Uterus (tissue), 2 donors: ENCODE measurements around the gene PDE3B.

Source experiments
- POLR2A ChIP-seq, 2 donors: fragments of 450-650 bp; IDR thresholded peaks; one replicate each; pipeline ENCODE4 v1.6.1; 2016; ENCODE audit warnings: antibody characterized with exemption in 2 of 2, mild to moderate bottlenecking in 1 of 2, moderate library complexity in 1 of 2
- TF ChIP-seq, protein P1 (sequence below), 4 experiments: fragments of 200-600 bp in 2 of 4; fragments of 450-650 bp in 2 of 4; sonication (generic) in 2 of 4; IDR thresholded peaks; one replicate each; pipeline ENCODE4 v1.5.1; 2016 to 2019; ENCODE audit warnings: antibody characterized with exemption in 4 of 4, mild to moderate bottlenecking in 2 of 4, moderate library complexity in 1 of 4

DNA sequence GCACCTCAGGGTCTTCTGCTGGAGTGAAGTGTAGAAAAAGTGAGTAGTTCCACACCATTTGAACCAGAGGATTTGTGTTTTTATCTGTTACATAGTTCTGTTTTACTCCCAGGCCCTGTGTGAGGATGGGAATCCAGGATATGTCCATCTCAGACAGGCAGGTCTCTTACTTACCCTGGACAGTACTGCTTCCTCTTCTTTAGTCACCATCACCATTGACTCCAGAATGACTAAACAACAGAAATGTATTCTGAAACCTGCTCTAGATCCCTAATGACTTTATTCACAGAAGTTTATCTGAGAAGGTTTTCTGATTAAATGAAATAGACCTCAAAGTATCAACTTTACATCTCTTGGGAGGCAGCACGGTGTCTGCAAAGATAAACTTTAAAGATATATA, 214.8 kb downstream of the PDE3B start:
- TF ChIP-seq, protein P1, sequence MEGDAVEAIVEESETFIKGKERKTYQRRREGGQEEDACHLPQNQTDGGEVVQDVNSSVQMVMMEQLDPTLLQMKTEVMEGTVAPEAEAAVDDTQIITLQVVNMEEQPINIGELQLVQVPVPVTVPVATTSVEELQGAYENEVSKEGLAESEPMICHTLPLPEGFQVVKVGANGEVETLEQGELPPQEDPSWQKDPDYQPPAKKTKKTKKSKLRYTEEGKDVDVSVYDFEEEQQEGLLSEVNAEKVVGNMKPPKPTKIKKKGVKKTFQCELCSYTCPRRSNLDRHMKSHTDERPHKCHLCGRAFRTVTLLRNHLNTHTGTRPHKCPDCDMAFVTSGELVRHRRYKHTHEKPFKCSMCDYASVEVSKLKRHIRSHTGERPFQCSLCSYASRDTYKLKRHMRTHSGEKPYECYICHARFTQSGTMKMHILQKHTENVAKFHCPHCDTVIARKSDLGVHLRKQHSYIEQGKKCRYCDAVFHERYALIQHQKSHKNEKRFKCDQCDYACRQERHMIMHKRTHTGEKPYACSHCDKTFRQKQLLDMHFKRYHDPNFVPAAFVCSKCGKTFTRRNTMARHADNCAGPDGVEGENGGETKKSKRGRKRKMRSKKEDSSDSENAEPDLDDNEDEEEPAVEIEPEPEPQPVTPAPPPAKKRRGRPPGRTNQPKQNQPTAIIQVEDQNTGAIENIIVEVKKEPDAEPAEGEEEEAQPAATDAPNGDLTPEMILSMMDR (IDR thresholded peaks at IDR 0.05) = no peak
- no peak for TF ChIP-seq POLR2A (IDR thresholded peaks at IDR 0.05)
